ENCODE measurements around the gene MLYCD.

GRCh38 chr16:83940630-83941378, 41.9 kb downstream of the MLYCD start:
- TF ChIP-seq CTCF (IDR thresholded peaks at IDR 0.05; ENCODE audit: low read length) (no peak), EZH2 (optimal IDR thresholded peaks at IDR 0.05; ENCODE audit: low read depth, low read length) (no peak)

All from MM.1S (cell line).